ENCODE measurements around the gene PRDM10. TPM values are rescaled to one million over a fixed set of nuclear protein-coding genes. Genes with fewer than 3 reads are reported as not detected.

The PRDM10 gene
- total RNA-seq, 1 experiment from 2014 or later = 7.7 TPM

GRCh38 chr11:129861702-129862522 lies 140.7 kb downstream of the PRDM10 start:
- Histone ChIP-seq H3K4me2 (ENCODE audit: insufficient read depth, insufficient read length, low read length) (no peak overlapping the region), H3K9me3 (ENCODE audit: control insufficient read depth, low read depth, low read length) (no peaks in the 10 kb centered on the region)
- H3K27me3 Mint-ChIP-seq (ENCODE audit: low read depth) = no peaks in the 10 kb centered on the region

More at GRCh38 chr11:129861702-129862522, 140.7 kb downstream of the PRDM10 start:
- Histone ChIP-seq H2AK5ac (ENCODE audit: insufficient read length, low read length) (no peak overlapping the region), H2BK5ac (ENCODE audit: insufficient read length, low read length) (no peak overlapping the region), H3K23me2 (ENCODE audit: insufficient read length, low read depth, low read length, poor library complexity, severe bottlenecking) (no peaks in the 10 kb centered on the region), H4K20me1 (ENCODE audit: control insufficient read depth, insufficient read depth, insufficient read length) (no peaks in the 10 kb centered on the region), H3K56ac (ENCODE audit: insufficient read length, low read depth, low read length) (no peak overlapping the region), H3K4me1 (ENCODE audit: insufficient read depth, low read length) (peaks cover 2% of the 10 kb centered on the region; the same call in 1 of the 2 replicates), H3K4ac (ENCODE audit: low read depth, low read length) (no peak overlapping the region), H3K23ac (ENCODE audit: insufficient read length, low read depth, low read length) (no peak overlapping the region), H3K9ac (ENCODE audit: extremely low read depth, insufficient read length, low read length) (no peak overlapping the region), H3K79me2 (ENCODE audit: insufficient read depth, low read length) (no peaks in the 10 kb centered on the region), H2BK12ac (ENCODE audit: insufficient read length, low read depth, low read length) (peak overlapping the region; percentile 6), H4K5ac (ENCODE audit: insufficient read length, low read depth, low read length) (no peak overlapping the region), H4K91ac (ENCODE audit: insufficient read length, low read depth, low read length) (no peak overlapping the region), H2BK20ac (ENCODE audit: low read depth, low read length, poor library complexity, severe bottlenecking) (no peak overlapping the region), H3K14ac (ENCODE audit: insufficient read depth, low read length) (no peak overlapping the region; the same call in 1 of the 2 replicates), H3K18ac (ENCODE audit: insufficient read length, low read depth, low read length) (no peak overlapping the region), H4K8ac (replicated peaks; ENCODE audit: insufficient read length, low read depth, low read length) (no peak overlapping the region), H2BK15ac (ENCODE audit: low read depth, low read length) (no peak overlapping the region), H3T11ph (ENCODE audit: low read length) (no peak overlapping the region), H2AFZ (ENCODE audit: low read length) (no peak overlapping the region), H3K79me1 (ENCODE audit: insufficient read depth, low read depth, low read length, poor library complexity, severe bottlenecking) (no peaks in the 10 kb centered on the region), H3K27me3 (ENCODE audit: insufficient read depth, low read length) (no peaks in the 10 kb centered on the region), H2BK120ac (ENCODE audit: low read depth, low read length, poor library complexity, severe bottlenecking) (no peak overlapping the region), H3K27ac (ENCODE audit: insufficient read length, low read depth, low read length) (peak overlapping the region; percentile 37)
- H3K4me3 Mint-ChIP-seq = no peak overlapping the region
- DNase-seq = peak; percentile 67
- H3K36me3 Mint-ChIP-seq (ENCODE audit: insufficient read depth in 1 of 3, low read depth in 3 of 3) = peaks cover 41 to 73% (median 65%) of the 10 kb centered on the region in 3 experiments
- WGBS (ENCODE audit: extremely low coverage, insufficient read length, low lambda C conversion rate) = no CpG with 5 or more reads among the region's 16 CpGs
- no peak for TF ChIP-seq CTCF (conservative IDR thresholded peaks at IDR 0.05)
- peaks cover 11 to 13% of the 10 kb centered on the region in 2 experiments for H3K4me1 Mint-ChIP-seq
- no peaks in the 10 kb centered on the region for H3K9me3 Mint-ChIP-seq
- peak overlapping the region; percentile 88 to 94 (median 90) for H3K27ac Mint-ChIP-seq

All from H9 (cell line).